HG02763 (cell line): ENCODE data around the gene GSTM5.
"Not testable (repeated sequence)": the region's sequence is repeated elsewhere in the genome, so short reads cannot be mapped to it uniquely, and the experiment has no call there.

Experiments
- ATAC-seq: cut with Tn5 transposase; IDR thresholded peaks from one replicate; pipeline ENCODE4 v1.9.1; 2021; ENCODE audit warnings: mild to moderate bottlenecking, moderate library complexity; ENCODE audit not compliant: unreplicated experiment

GSTM5 gene

GRCh38 chr1:109726728-109727373, 14.8 kb downstream of the GSTM5 start:
- ATAC-seq = no peak

- ATAC-seq = no peak
These were observed 16.8 kb downstream of the GSTM5 start for GRCh38 chr1:109728870-109729269.

GRCh38 chr1:109730666-109731065, 18.6 kb downstream of the GSTM5 start:
- no peak for ATAC-seq

- no peak for ATAC-seq
These were observed 20.4 kb downstream of the GSTM5 start for GRCh38 chr1:109732390-109732881.

GRCh38 chr1:109733236-109733870, 21.3 kb downstream of the GSTM5 start:
- ATAC-seq = no peak

GRCh38 chr1:109739738-109740614, 27.9 kb downstream of the GSTM5 start:
- peak; percentile 61 for ATAC-seq

- no peak for ATAC-seq
These were observed 28.7 kb downstream of the GSTM5 start, which contains the start of gene GSTM3 for GRCh38 chr1:109740615-109741373. GSTM3 (minus strand) TSS chr1:109741038; CDS start chr1:109740287, 751 bp downstream.

GRCh38 chr1:109748311-109748710, 36.3 kb downstream of the GSTM5 start:
- ATAC-seq = not testable (repeated sequence)

GRCh38 chr1:109749221-109749620, 37.2 kb downstream of the GSTM5 start:
- ATAC-seq = no peak

- no peak for ATAC-seq
These were observed 38.3 kb downstream of the GSTM5 start for GRCh38 chr1:109750241-109750882.

GRCh38 chr1:109750920-109751319, 38.9 kb downstream of the GSTM5 start:
- no peak for ATAC-seq

GRCh38 chr1:109751531-109752260, 39.6 kb downstream of the GSTM5 start:
- ATAC-seq = no peak

- ATAC-seq = no peak
These were observed 42.7 kb downstream of the GSTM5 start for GRCh38 chr1:109754738-109755137.

GRCh38 chr1:109756325-109756724, 44.3 kb downstream of the GSTM5 start:
- ATAC-seq = not testable (repeated sequence)

- ATAC-seq = no peak
These were observed 44.9 kb downstream of the GSTM5 start for GRCh38 chr1:109756848-109757521.

GRCh38 chr1:109757936-109758786, 46.1 kb downstream of the GSTM5 start:
- ATAC-seq = no peak

GRCh38 chr1:109759513-109760334, 47.7 kb downstream of the GSTM5 start:
- no peak for ATAC-seq
